KMS-11 (cell line): Measurements from ENCODE around the gene TMEM89.

ENCODE experiments used
- H2AFZ ChIP-seq: fragments of 200-600 bp; sonication (generic); 2 replicates; pipeline ENCODE4 v1.6.1; 2016; ENCODE audit warnings: antibody characterized with exemption, mixed run types, low read depth
- H3K27ac ChIP-seq: fragments of 200-600 bp; sonication (generic); 2 replicates; pipeline ENCODE4 v1.6.1; 2016; ENCODE audit warnings: mild to moderate bottlenecking, mixed run types
- H3K27me3 ChIP-seq: fragments of 200-600 bp; sonication (generic); 2 replicates; pipeline ENCODE4 v1.6.1; 2017; ENCODE audit warnings: mild to moderate bottlenecking, low read depth, mixed run types, moderate library complexity; ENCODE audit not compliant: insufficient read depth
- H3K36me3 ChIP-seq: fragments of 200-600 bp; sonication (generic); 2 replicates; pipeline ENCODE4 v1.6.1; 2017; ENCODE audit warnings: mild to moderate bottlenecking, mixed run types; ENCODE audit not compliant: insufficient read depth
- H3K4me1 ChIP-seq: fragments of 200-600 bp; sonication (generic); 2 replicates; pipeline ENCODE4 v1.6.1; 2016; ENCODE audit warnings: mild to moderate bottlenecking, low read depth, mixed run types; ENCODE audit not compliant: poor library complexity, severe bottlenecking
- H3K4me2 ChIP-seq: fragments of 200-600 bp; sonication (generic); 2 replicates; pipeline ENCODE4 v1.7.0; 2016; ENCODE audit warnings: mild to moderate bottlenecking, mixed run types
- H3K4me3 ChIP-seq: fragments of 200-600 bp; sonication (generic); IDR thresholded peaks from 2 replicates; pipeline ENCODE4 v1.6.1; 2017; ENCODE audit warnings: low read depth, low read length, mixed read lengths; ENCODE audit not compliant: insufficient read depth
- H3K79me2 ChIP-seq: fragments of 200-600 bp; sonication (generic); 2 replicates; pipeline ENCODE4 v1.6.1; 2016; ENCODE audit warnings: low read depth, mixed run types; ENCODE audit not compliant: insufficient read depth
- H3K9ac ChIP-seq: fragments of 200-600 bp; sonication (generic); 2 replicates; pipeline ENCODE4 v1.6.1; 2016; ENCODE audit warnings: mild to moderate bottlenecking, mixed run types
- H4K20me1 ChIP-seq: fragments of 200-600 bp; sonication (generic); 2 replicates; pipeline ENCODE4 v1.6.1; 2016; ENCODE audit warnings: mild to moderate bottlenecking, mixed run types; ENCODE audit not compliant: insufficient read depth
- TF ChIP-seq, protein P1 (sequence below): fragments of 200-600 bp; sonication (generic); conservative IDR thresholded peaks from 2 replicates; pipeline ENCODE4 v1.6.1; 2017; ENCODE audit warnings: low read depth, mild to moderate bottlenecking, antibody characterized with exemption, low read length, moderate library complexity, mixed read lengths

TMEM89 gene

DNA sequence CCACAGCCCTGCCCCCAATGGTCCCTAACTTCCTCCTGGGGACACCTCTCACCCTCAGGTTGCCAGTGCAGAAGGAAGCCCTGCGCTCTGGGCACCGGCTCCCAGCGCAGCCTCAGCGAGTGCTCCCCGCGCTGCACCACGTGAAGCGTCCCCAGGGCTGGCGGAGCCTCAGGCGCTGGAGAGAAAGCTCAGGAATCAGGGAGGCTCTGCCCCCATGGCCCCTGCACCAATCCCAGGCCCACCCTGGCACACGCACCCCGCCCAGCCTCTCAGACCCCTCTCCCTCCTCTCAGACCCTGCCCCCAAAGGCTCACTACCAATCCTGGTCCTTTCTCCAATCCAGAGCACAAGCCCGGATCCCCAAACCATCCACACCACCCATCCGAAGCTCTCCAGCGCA is 33.3 kb downstream of the TMEM89 start:
- TF ChIP-seq, protein P1, sequence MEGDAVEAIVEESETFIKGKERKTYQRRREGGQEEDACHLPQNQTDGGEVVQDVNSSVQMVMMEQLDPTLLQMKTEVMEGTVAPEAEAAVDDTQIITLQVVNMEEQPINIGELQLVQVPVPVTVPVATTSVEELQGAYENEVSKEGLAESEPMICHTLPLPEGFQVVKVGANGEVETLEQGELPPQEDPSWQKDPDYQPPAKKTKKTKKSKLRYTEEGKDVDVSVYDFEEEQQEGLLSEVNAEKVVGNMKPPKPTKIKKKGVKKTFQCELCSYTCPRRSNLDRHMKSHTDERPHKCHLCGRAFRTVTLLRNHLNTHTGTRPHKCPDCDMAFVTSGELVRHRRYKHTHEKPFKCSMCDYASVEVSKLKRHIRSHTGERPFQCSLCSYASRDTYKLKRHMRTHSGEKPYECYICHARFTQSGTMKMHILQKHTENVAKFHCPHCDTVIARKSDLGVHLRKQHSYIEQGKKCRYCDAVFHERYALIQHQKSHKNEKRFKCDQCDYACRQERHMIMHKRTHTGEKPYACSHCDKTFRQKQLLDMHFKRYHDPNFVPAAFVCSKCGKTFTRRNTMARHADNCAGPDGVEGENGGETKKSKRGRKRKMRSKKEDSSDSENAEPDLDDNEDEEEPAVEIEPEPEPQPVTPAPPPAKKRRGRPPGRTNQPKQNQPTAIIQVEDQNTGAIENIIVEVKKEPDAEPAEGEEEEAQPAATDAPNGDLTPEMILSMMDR = no peak
- no peak overlapping the region for H3K9ac ChIP-seq
- no peak overlapping the region for H3K4me3 ChIP-seq

DNA sequence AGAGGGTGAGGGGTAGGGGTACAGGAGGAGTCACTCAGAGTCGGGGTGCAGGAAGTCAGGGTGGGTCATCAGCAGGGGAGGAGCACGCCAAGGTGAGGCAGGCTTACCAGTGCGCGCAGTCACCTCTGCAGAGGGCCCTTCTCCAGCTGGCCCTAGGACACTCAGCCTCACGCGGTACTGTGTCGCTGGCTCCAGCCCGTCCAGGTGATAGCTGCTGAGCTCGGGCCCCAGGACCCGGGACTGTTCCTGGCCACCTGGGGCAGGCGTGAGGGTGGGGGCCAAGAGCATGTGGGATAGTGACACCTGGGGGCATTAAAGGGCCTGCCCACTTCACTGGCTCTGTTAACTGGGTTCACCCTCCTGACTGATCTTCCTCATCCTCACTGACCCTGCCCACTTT is 33.9 kb downstream of the TMEM89 start:
- no peaks in the 10 kb centered on the region for H3K4me1 ChIP-seq
- H3K36me3 ChIP-seq = no peaks in the 10 kb centered on the region
- H3K27me3 ChIP-seq = peaks cover 16% of the 10 kb centered on the region; the same call in 1 of the 2 replicates
- no peak overlapping the region for H3K4me3 ChIP-seq
- H3K4me2 ChIP-seq = no peak overlapping the region
- no peak overlapping the region for H2AFZ ChIP-seq
- H3K79me2 ChIP-seq = no peaks in the 10 kb centered on the region
- H3K9ac ChIP-seq = no peak overlapping the region
- no peaks in the 10 kb centered on the region for H4K20me1 ChIP-seq
- TF ChIP-seq, protein P1 = no peak
- H3K27ac ChIP-seq = no peak overlapping the region

More for the DNA sequence above, 33.3 kb downstream of the TMEM89 start:
- Histone ChIP-seq H4K20me1 (no peaks in the 10 kb centered on the region), H3K27ac (no peak overlapping the region), H3K36me3 (no peaks in the 10 kb centered on the region), H3K27me3 (peaks cover 16% of the 10 kb centered on the region; the same call in 1 of the 2 replicates), H3K79me2 (no peaks in the 10 kb centered on the region), H3K4me2 (no peak overlapping the region), H3K4me1 (no peaks in the 10 kb centered on the region), H2AFZ (no peak overlapping the region)

DNA sequence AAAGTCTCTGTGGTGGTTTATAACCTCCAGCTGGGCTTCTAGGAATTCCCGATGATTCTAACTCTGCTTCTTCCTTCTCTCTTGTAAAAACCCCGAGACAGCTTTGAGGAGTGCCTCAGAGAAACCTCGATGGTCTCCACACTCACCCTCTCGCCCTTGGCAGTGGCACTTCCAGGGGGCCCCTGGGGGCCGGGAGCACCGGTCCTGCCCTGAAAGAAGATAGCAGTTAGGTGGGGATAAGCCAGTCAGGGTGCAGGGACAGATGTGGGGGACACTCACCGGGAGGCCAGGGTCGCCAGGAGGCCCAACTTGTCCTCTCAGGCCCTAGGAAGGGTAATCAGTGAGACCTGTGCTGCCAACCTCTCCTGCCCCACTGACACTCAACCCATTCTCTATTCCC is 36.2 kb downstream of the TMEM89 start:
- no peaks in the 10 kb centered on the region for H4K20me1 ChIP-seq
- H3K9ac ChIP-seq = no peak overlapping the region
- H3K4me1 ChIP-seq = no peaks in the 10 kb centered on the region
- H3K36me3 ChIP-seq = no peaks in the 10 kb centered on the region
- peaks cover 22% of the 10 kb centered on the region; the same call in 1 of the 2 replicates for H3K27me3 ChIP-seq
- H3K27ac ChIP-seq = no peak overlapping the region
- no peak overlapping the region for H3K4me2 ChIP-seq
- no peak overlapping the region for H2AFZ ChIP-seq
- no peak overlapping the region for H3K4me3 ChIP-seq
- TF ChIP-seq, protein P1 = no peak
- H3K79me2 ChIP-seq = no peaks in the 10 kb centered on the region

DNA sequence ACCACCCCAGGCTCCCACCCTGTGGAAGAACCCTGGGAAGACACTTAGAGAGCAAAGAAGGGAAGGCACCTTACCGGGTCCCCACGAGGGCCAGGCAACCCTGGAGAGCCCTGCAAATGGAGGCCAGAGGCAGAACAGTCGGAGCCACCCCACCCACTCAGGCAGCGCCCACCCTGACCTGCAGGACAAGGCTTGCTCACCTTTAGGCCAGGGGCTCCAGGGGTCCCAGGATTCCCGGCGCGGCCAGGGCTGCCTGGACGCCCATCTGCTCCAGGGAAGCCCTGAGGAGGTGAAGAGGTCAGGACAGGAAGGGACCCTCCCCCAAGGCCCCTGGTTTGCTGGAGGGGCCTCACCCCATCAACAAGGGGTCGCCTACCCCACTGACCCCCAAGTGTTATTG is 36.7 kb downstream of the TMEM89 start:
- Histone ChIP-seq H3K27me3 (peaks cover 22% of the 10 kb centered on the region; the same call in 1 of the 2 replicates), H3K4me2 (no peak overlapping the region), H3K4me3 (no peak overlapping the region), H3K9ac (no peak overlapping the region), H3K79me2 (no peaks in the 10 kb centered on the region), H4K20me1 (no peaks in the 10 kb centered on the region), H2AFZ (no peak overlapping the region), H3K27ac (no peak overlapping the region), H3K4me1 (no peaks in the 10 kb centered on the region), H3K36me3 (no peaks in the 10 kb centered on the region)
- TF ChIP-seq, protein P1 = no peak
